Measurements from ENCODE around the gene PRKCB.

Gene PRKCB

GRCh38 chr16:23943604-23944003 is 107.8 kb downstream of the PRKCB start:
- no peak for DNase-seq

GRCh38 chr16:23944381-23944780 is 108.6 kb downstream of the PRKCB start:
- DNase-seq = no peak

- no peak for DNase-seq
Observed at GRCh38 chr16:23945243-23945642, 109.5 kb downstream of the PRKCB start.

- DNase-seq = no peak
Observed at GRCh38 chr16:23947838-23948237, 112.1 kb downstream of the PRKCB start.

- DNase-seq = no peak
Observed at GRCh38 chr16:23948949-23949411, 113.2 kb downstream of the PRKCB start.

GRCh38 chr16:23949630-23950290 is 114.0 kb downstream of the PRKCB start:
- DNase-seq = no peak

- DNase-seq = no peak
Observed at GRCh38 chr16:23950291-23950894, 114.6 kb downstream of the PRKCB start.

GRCh38 chr16:23950898-23951297 is 115.1 kb downstream of the PRKCB start:
- DNase-seq = no peak

- DNase-seq = no peak
Observed at GRCh38 chr16:23952128-23952970, 116.6 kb downstream of the PRKCB start.

- DNase-seq = no peak
Observed at GRCh38 chr16:23952971-23953300, 117.2 kb downstream of the PRKCB start.

- no peak for DNase-seq
Observed at GRCh38 chr16:23953476-23953875, 117.7 kb downstream of the PRKCB start.

- DNase-seq = no peak
Observed at GRCh38 chr16:23955088-23955487, 119.3 kb downstream of the PRKCB start.

GRCh38 chr16:23957287-23957686 is 121.5 kb downstream of the PRKCB start:
- DNase-seq = no peak

- DNase-seq = no peak
Observed at GRCh38 chr16:23959072-23959751, 123.4 kb downstream of the PRKCB start.

- no peak for DNase-seq
Observed at GRCh38 chr16:23959752-23960072, 123.9 kb downstream of the PRKCB start.

GRCh38 chr16:23960081-23960885 is 124.5 kb downstream of the PRKCB start:
- no peak for DNase-seq

GRCh38 chr16:23962001-23962400 is 126.2 kb downstream of the PRKCB start:
- no peak for DNase-seq

GRCh38 chr16:23964136-23964535 is 128.4 kb downstream of the PRKCB start:
- DNase-seq = no peak

- no peak for DNase-seq
Observed at GRCh38 chr16:23965137-23965733, 129.5 kb downstream of the PRKCB start.

- DNase-seq = no peak
Observed at GRCh38 chr16:23966597-23967394, 131.0 kb downstream of the PRKCB start.

GRCh38 chr16:23967775-23968174 is 132.0 kb downstream of the PRKCB start:
- DNase-seq = no peak
